Measurements from ENCODE around the gene PARD3. TPM values are rescaled to one million over a fixed set of nuclear protein-coding genes. Genes with fewer than 3 reads are reported as not detected.

The PARD3 gene
- total RNA-seq, 1 donor from 2014 or later, result 35.4 TPM

- H3K27ac ChIP-seq (ENCODE audit: low read depth, low read length), result no peak overlapping the region
- H3K79me2 ChIP-seq (ENCODE audit: insufficient read depth, low read length), result no peaks in the 10 kb centered on the region
- Mint-ChIP-seq H3K4me1 (ENCODE audit: low read depth, unreplicated experiment) (no peaks in the 10 kb centered on the region), H3K36me3 (ENCODE audit: low read depth, unreplicated experiment) (peaks cover 4% of the 10 kb centered on the region), H3K27ac (ENCODE audit: unreplicated experiment) (no peak overlapping the region), H3K9me3 (ENCODE audit: unreplicated experiment) (peaks cover 6% of the 10 kb centered on the region), H3K4me3 (ENCODE audit: unreplicated experiment) (no peak overlapping the region), H3K27me3 (ENCODE audit: low read depth, unreplicated experiment) (no peaks in the 10 kb centered on the region)
- peaks cover 4% of the 10 kb centered on the region for H3K9me3 ChIP-seq (ENCODE audit: insufficient read depth, low read depth, low read length)
- H3K4me3 ChIP-seq (ENCODE audit: insufficient read depth, low read depth, low read length), result no peak overlapping the region
- H2AFZ ChIP-seq (ENCODE audit: low read depth, low read length), result no peak overlapping the region
- H3K9ac ChIP-seq (ENCODE audit: low read length), result no peak overlapping the region
- DNase-seq (ENCODE audit: low read depth), result no peak
- no peaks in the 10 kb centered on the region for H4K20me1 ChIP-seq (ENCODE audit: insufficient read depth, low read length)
- TF ChIP-seq CTCF (IDR thresholded peaks at IDR 0.05; ENCODE audit: insufficient read depth, low read depth, low read length) (no peak), EZH2 (IDR thresholded peaks at IDR 0.05; ENCODE audit: insufficient read depth, low read length) (no peak)
- no peaks in the 10 kb centered on the region for H3K4me1 ChIP-seq (ENCODE audit: insufficient read depth, low read length)
- no peak overlapping the region for H3K4me2 ChIP-seq (ENCODE audit: low read length)
- no peaks in the 10 kb centered on the region for H3K27me3 ChIP-seq (ENCODE audit: insufficient read depth, low read length)
- H3K36me3 ChIP-seq (ENCODE audit: insufficient read depth, low read length), result no peaks in the 10 kb centered on the region
- FAIRE-seq, result no peak
These were observed 591.4 kb downstream of the PARD3 start for GRCh38 chr10:34223658-34224057.

GRCh38 chr10:34222359-34222758 lies 592.7 kb downstream of the PARD3 start:
- Histone ChIP-seq H3K9me3 (ENCODE audit: insufficient read depth, low read depth, low read length) (peaks cover 4% of the 10 kb centered on the region), H4K20me1 (ENCODE audit: insufficient read depth, low read length) (no peaks in the 10 kb centered on the region), H3K27ac (ENCODE audit: low read depth, low read length) (no peak overlapping the region), H3K27me3 (ENCODE audit: insufficient read depth, low read length) (no peaks in the 10 kb centered on the region), H3K4me2 (ENCODE audit: low read length) (no peak overlapping the region), H3K36me3 (ENCODE audit: insufficient read depth, low read length) (no peaks in the 10 kb centered on the region), H3K4me3 (ENCODE audit: insufficient read depth, low read depth, low read length) (no peak overlapping the region), H2AFZ (ENCODE audit: low read depth, low read length) (no peak overlapping the region), H3K79me2 (ENCODE audit: insufficient read depth, low read length) (no peaks in the 10 kb centered on the region), H3K9ac (ENCODE audit: low read length) (no peak overlapping the region), H3K4me1 (ENCODE audit: insufficient read depth, low read length) (no peaks in the 10 kb centered on the region)
- Mint-ChIP-seq H3K27me3 (ENCODE audit: low read depth, unreplicated experiment) (no peaks in the 10 kb centered on the region), H3K27ac (ENCODE audit: unreplicated experiment) (no peak overlapping the region), H3K4me1 (ENCODE audit: low read depth, unreplicated experiment) (no peaks in the 10 kb centered on the region), H3K9me3 (ENCODE audit: unreplicated experiment) (peaks cover 6% of the 10 kb centered on the region), H3K4me3 (ENCODE audit: unreplicated experiment) (no peak overlapping the region), H3K36me3 (ENCODE audit: low read depth, unreplicated experiment) (peaks cover 6% of the 10 kb centered on the region)
- DNase-seq (ENCODE audit: low read depth) (no peak), FAIRE-seq (no peak)
- TF ChIP-seq CTCF (IDR thresholded peaks at IDR 0.05; ENCODE audit: insufficient read depth, low read depth, low read length), result no peak
- TF ChIP-seq EZH2 (IDR thresholded peaks at IDR 0.05; ENCODE audit: insufficient read depth, low read length), result no peak

- H3K4me2 ChIP-seq (ENCODE audit: low read length), result no peak overlapping the region
- H4K20me1 ChIP-seq (ENCODE audit: insufficient read depth, low read length), result no peaks in the 10 kb centered on the region
- H2AFZ ChIP-seq (ENCODE audit: low read depth, low read length), result no peak overlapping the region
- H3K4me3 Mint-ChIP-seq (ENCODE audit: unreplicated experiment), result no peak overlapping the region
- no peaks in the 10 kb centered on the region for H3K9me3 ChIP-seq (ENCODE audit: insufficient read depth, low read depth, low read length)
- no peaks in the 10 kb centered on the region for H3K36me3 ChIP-seq (ENCODE audit: insufficient read depth, low read length)
- no peaks in the 10 kb centered on the region for H3K27me3 Mint-ChIP-seq (ENCODE audit: low read depth, unreplicated experiment)
- TF ChIP-seq CTCF (IDR thresholded peaks at IDR 0.05; ENCODE audit: insufficient read depth, low read depth, low read length) (no peak), EZH2 (IDR thresholded peaks at IDR 0.05; ENCODE audit: insufficient read depth, low read length) (no peak)
- no peaks in the 10 kb centered on the region for H3K27me3 ChIP-seq (ENCODE audit: insufficient read depth, low read length)
- peak; percentile 6 for DNase-seq (ENCODE audit: low read depth)
- H3K79me2 ChIP-seq (ENCODE audit: insufficient read depth, low read length), result no peaks in the 10 kb centered on the region
- no peaks in the 10 kb centered on the region for H3K4me1 ChIP-seq (ENCODE audit: insufficient read depth, low read length)
- no peak for FAIRE-seq
- peaks cover under 1% of the 10 kb centered on the region for H3K9me3 Mint-ChIP-seq (ENCODE audit: unreplicated experiment)
- no peak overlapping the region for H3K9ac ChIP-seq (ENCODE audit: low read length)
- H3K4me1 Mint-ChIP-seq (ENCODE audit: low read depth, unreplicated experiment), result no peaks in the 10 kb centered on the region
- H3K36me3 Mint-ChIP-seq (ENCODE audit: low read depth, unreplicated experiment), result peaks cover 3% of the 10 kb centered on the region
- H3K27ac Mint-ChIP-seq (ENCODE audit: unreplicated experiment), result no peak overlapping the region
- no peak overlapping the region for H3K4me3 ChIP-seq (ENCODE audit: insufficient read depth, low read depth, low read length)
- no peak overlapping the region for H3K27ac ChIP-seq (ENCODE audit: low read depth, low read length)
These were observed 595.1 kb downstream of the PARD3 start for GRCh38 chr10:34219753-34220548.

Data from astrocyte (in vitro differentiated cells and primary cell).